Suprapubic skin (tissue), 4 donors: ENCODE data around the gene ZSWIM3.

Experiments used
- CTCF ChIP-seq, 2 donors: fragments of 200-600 bp in 1 of 2; fragments of 450-650 bp in 1 of 2; sonication (generic) in 1 of 2; IDR thresholded peaks; one replicate each; pipeline ENCODE4 v1.5.1; 2016 to 2019; ENCODE audit warnings: antibody characterized with exemption in 2 of 2, mild to moderate bottlenecking in 1 of 2, moderate library complexity in 1 of 2
- EP300 ChIP-seq: sonication (generic); formaldehyde crosslinking; IDR thresholded peaks from one replicate; pipeline ENCODE4 v1.6.1; 2017; ENCODE audit warnings: antibody characterized with exemption
- POLR2AphosphoS5 ChIP-seq, 3 donors: sonication (generic); formaldehyde crosslinking; IDR thresholded peaks; one replicate each; pipeline ENCODE4 v1.6.1; 2017; ENCODE audit warnings: antibody characterized with exemption in 3 of 3

DNA sequence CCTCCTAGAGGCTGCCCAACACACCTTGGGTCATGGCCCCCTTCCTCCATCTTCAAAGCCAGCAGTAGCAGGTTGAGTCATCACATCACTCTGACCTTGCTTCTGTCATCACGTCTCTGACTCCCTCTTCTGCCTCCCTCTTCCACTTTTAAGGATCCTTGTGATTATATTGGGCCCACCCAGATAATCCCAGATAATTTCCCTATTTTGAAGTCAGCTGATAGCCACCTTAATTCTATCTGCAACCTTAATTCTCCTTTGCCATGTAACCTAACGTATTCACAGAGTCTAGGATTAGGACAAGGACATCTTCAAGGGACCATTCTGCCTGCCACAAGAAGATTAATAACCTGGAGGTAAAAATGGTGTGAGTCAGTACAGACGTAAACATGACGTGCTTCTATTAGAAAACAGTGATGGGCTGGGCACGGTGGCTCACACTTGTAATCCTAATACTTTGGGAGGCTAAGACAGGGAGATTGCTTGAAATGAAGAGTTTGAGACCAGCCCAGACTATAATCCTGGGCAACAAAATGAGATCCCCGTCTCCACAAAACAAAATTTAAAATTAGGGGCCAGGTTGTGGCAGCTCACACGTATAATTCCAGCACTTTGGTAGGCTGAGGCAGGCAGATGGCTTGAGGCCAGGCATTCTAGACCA is 3.3 kb downstream of the ZSWIM3 start:
- TF ChIP-seq CTCF (IDR thresholded peaks at IDR 0.05) (no peak), POLR2AphosphoS5 (IDR thresholded peaks at IDR 0.05) (no peak), EP300 (no peak)
